GM18861 (cell line): Measurements from ENCODE around the gene STARD9.

ENCODE experiments used
- ATAC-seq: cut with Tn5 transposase; IDR thresholded peaks from one replicate; pipeline ENCODE4 v1.9.1; 2021; ENCODE audit not compliant: unreplicated experiment

The STARD9 gene

GRCh38 chr15:42693496-42693895 is 118.1 kb downstream of the STARD9 start:
- ATAC-seq, result no peak

DNA sequence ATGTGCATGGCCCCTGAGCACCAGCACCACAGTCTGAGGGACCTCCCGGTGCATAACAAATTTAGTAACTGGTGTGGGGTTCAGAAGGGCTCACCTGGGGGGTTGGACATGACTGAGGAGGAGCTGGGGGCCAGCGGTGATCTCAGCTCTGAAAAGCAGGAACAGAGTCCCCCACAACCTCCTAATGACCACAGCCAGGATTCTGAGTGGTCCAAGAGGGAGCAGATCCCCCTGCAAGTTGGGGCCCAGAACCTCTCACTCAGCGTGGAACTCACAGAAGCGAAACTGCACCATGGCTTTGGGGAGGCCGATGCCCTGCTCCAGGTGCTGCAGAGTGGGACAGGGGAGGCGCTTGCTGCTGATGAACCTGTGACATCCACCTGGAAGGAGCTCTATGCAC is 118.5 kb downstream of the STARD9 start:
- ATAC-seq, result no peak

DNA sequence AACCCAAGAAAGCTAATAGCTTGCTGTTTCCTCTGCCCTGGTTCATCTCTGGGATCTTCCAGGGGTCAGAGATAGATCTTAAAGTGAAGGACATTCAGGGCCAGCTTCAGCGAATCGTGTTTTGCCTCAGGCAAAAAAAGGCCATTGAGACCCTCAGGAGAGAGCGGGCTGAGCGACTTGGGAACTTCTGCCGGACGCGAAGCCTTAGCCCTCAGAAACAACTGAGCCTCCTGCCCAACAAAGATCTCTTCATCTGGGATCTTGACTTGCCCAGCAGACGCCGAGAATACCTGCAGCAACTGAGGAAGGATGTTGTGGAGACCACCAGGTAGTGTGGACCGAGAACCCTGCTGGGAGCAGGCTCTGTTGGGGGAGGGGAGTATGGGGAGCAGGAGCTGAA is 119.0 kb downstream of the STARD9 start:
- ATAC-seq, result no peak

- no peak for ATAC-seq
Observed at GRCh38 chr15:42695527-42696071, 120.2 kb downstream of the STARD9 start.

DNA sequence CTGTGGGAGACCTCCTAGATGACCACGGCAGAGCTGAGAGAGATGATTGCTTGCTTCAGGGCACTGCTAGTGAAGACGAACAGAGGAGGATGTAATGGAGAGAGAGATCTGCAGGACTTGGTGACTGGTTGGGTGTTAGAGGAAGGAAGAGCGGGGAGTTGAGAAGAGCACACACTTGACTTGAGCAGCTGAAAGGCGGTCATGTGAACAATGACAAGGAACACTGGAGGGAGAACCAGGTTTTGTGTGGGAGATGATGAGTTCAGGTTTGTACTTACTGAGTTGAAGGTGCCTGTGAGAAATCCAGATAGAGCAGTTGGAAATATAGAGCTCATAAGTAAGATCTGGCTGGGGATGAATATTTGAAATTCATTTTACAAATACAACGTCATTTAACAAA is 121.2 kb downstream of the STARD9 start:
- ATAC-seq, result no peak

DNA sequence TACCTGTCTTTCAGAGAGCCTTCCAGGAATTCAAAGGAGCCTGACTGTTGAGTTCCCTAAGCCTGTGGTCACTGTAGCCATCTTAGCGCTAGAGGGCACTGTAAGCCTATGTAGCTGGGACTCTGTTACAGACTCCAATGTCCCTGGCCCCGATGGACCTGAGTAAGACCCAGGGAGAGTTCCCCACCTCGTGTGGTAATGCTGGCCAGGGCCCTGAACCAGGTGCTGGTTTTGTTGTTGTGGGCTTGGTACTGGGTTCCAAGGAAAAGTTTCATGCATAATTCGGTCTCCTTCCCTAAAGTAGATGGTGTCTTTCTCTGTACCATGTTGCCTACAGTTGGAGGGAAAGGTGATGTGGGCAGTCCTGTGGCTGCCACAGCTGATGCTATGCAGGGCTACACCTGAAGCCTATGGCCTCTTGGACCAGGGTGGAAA is 129.1 kb downstream of the STARD9 start:
- ATAC-seq, result no peak

GRCh38 chr15:42705336-42705735 is 129.9 kb downstream of the STARD9 start:
- ATAC-seq, result no peak

GRCh38 chr15:42707068-42707467 is 131.7 kb downstream of the STARD9 start:
- ATAC-seq, result no peak

DNA sequence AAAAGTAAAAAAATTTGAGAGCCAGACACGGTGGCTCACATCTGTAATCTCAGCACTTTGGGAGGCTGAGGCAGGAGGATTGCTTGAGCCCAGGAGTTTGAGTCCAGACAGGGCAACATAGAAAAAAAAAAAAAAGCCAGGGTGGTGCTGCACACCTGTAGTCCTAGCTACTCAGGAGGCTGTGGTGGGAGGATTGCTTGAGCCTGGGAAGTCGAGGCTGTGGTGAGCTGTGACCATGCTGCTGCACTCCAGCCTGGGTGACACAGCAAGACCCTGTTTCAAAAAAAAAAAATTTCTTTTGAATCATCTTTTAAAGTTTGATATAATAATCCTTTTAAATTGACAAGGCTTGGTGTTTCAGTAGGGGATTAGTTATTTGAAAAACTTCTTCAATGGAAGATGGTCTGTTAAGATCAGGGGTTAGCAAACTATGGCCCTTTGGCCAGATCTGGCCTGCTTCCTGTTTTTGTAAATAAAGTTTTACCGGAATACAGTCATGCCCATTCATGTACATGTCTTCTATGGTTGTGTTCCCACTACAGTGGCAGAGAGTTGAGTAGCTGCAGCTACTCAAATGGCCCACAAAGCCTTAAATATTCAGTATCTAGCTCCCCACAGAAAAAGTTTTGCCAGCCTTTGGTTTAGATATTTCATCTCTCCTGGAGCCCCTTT is 132.6 kb downstream of the STARD9 start:
- ATAC-seq, result no peak

- no peak for ATAC-seq
Observed at GRCh38 chr15:42710662-42711061, 135.3 kb downstream of the STARD9 start.

DNA sequence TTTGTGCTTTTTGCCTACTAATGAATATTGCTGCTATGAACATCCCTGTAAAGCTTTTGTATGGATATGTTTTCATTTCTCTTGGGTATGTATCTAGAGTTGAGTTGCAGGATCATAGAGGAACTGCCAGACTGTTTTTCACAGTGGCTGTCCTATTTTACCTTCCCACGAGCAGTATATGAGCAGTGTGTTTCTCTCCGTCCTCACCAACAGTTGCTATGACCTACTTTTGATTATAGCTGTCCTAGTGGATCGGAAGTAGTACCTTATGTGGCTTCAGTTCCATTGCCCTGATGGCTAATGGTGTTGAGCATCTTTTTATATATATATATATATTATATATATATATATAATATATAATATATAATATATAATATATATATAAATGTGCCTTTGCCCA is 136.3 kb downstream of the STARD9 start:
- ATAC-seq, result no peak

- no peak for ATAC-seq
Observed at GRCh38 chr15:42712584-42712983, 137.2 kb downstream of the STARD9 start.

DNA sequence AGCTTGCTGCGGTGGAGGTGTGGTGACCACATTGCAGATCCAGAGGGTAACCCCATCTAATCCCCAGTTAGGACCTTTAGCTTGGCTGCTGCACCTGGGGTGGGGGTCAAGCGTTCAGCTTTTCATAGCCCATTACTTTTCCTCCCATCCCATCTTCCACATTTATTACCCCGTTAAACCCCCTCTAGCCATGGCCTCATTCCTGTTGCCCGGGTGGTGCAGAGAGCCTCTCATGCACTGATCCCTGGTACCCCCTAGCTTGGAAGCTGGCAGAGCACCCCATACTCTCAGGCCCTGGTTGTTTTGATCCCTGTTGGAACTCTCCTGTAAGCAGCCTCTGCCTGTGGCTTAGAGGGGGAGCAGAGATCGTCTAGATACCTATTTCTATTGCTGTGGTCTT is 140.7 kb downstream of the STARD9 start:
- no peak for ATAC-seq

DNA sequence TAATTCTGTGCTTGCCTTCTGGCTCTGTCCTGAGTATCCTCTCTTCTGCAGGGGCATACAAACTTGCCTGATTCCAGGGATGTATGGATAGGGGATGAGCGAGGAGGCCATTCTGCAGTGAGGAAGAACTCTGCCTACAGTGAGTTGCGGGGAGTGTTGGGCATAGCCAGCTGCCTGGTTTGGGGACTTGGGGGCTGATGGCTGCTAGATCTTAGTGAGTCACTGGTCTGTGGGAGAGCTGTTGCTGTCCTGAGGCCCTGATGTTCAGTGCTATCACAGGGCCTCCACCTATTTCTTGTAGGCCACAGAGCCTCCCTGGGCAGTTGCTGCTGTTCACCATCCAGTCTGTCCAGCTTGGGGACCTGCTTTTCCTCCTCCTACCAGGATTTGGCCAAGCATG is 141.2 kb downstream of the STARD9 start:
- ATAC-seq, result no peak

- no peak for ATAC-seq
Observed at GRCh38 chr15:42719043-42719442, 143.6 kb downstream of the STARD9 start.

- no peak for ATAC-seq
Observed at GRCh38 chr15:42720071-42720470, 144.7 kb downstream of the STARD9 start.

- ATAC-seq, result no peak
Observed at GRCh38 chr15:42721016-42721415, 145.6 kb downstream of the STARD9 start.

DNA sequence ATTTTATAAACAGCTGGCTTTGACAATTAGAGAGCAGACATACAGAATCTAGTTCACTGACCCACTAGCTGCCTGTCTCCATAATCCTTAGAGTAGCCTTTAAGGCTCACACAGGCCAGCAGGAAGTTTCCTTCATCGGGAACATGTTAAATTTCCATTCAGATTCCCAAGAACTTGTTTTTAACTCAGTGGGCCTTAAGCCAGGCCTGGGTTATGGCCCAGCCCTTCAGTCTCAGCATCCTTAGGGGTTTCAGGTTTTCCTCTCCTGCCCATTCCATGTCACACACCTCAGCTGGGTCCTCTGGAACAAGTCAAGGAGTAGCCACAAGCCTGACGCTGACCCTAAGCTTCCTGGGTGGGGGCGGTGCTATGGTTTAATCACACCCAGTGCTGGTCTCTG is 146.5 kb downstream of the STARD9 start:
- ATAC-seq, result no peak

- no peak for ATAC-seq
Observed at GRCh38 chr15:42723068-42723467, 147.7 kb downstream of the STARD9 start.

- ATAC-seq, result no peak
Observed at GRCh38 chr15:42724276-42724675, 148.9 kb downstream of the STARD9 start.

- no peak for ATAC-seq
Observed at GRCh38 chr15:42725331-42725903, 150.0 kb downstream of the STARD9 start.

DNA sequence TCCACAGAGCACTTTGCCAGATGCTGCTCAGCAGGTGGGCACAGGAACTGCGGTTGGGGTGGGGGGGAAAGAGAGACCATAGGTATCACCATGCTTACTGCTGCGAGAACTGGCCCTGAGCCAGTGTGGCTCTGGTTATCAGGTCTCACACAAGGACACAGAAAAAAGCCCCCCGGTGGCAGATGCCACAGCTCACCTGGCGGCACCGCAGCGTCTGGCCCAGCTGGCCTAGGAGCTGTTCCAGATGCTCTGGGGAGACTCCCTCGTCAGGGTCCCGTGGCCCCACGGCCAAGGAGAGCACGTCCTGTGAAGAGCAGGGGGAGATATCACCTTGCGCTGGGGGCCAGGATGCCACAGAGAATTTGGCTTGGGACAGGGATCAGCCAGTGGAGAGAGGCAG is 150.7 kb downstream of the STARD9 start:
- ATAC-seq, result no peak
